Measurements from ENCODE around the gene PDE8B. TPM values are rescaled to one million over a fixed set of nuclear protein-coding genes. Genes with fewer than 3 reads are reported as not detected.

PDE8B gene
- total RNA-seq, 4 donors from 2014 or later: 0.16 to 1.3 (median 0.71) TPM; not detected in 1

DNA sequence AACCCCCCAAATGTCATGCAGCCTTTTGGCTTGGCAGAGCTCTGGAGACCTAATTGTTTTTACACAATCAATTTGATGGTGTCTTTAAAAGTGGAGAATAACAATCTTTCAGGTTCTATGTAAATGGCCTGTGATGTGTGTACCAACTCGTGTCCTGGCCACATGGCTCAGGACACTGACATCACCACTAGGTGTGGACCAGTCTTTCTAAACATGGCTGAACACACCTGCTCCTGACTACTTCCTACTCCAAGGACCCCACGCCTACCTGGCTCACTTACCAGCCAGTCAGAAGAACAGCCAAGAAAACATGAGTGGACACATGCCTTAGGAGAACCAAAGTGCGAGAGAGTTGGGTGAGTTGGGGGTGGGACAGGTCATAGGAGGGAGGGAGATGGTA lies 210.5 kb downstream of the PDE8B start:
- TF ChIP-seq CTCF (IDR thresholded peaks at IDR 0.05 in 4 of 5, conservative IDR thresholded peaks at IDR 0.05 in 1 of 5) (no peak), POLR2A (IDR thresholded peaks at IDR 0.05) (no peak)
- Histone ChIP-seq H3K9me3 (no peaks in the 10 kb centered on the region), H3K27me3 (no peaks in the 10 kb centered on the region), H3K4me1 (no peaks in the 10 kb centered on the region), H3K36me3 (peaks cover 0 to 7% of the 10 kb centered on the region in 2 donors), H3K27ac (no peak overlapping the region), H3K4me3 (no peak overlapping the region)
- DNase-seq: no peak
- intact Hi-C loops (cut with DNase I; ENCODE audit: low total_unique reads): no loop called here
- no peak for ATAC-seq
- in situ Hi-C loops (cut with MboI; ENCODE audit: low sequenced_read_pairs in 4 of 4): no loop called here

- Histone ChIP-seq H3K9me3 (no peaks in the 10 kb centered on the region), H3K36me3 (peaks cover 0 to 10% of the 10 kb centered on the region in 2 donors), H3K4me3 (no peak overlapping the region), H3K4me1 (no peaks in the 10 kb centered on the region), H3K27me3 (no peaks in the 10 kb centered on the region), H3K27ac (no peak overlapping the region)
- in situ Hi-C loops (cut with MboI; ENCODE audit: low sequenced_read_pairs in 4 of 4) (no loop called here), intact Hi-C loops (cut with DNase I; ENCODE audit: low total_unique reads) (no loop called here)
- no peak for TF ChIP-seq POLR2A (IDR thresholded peaks at IDR 0.05)
- TF ChIP-seq CTCF (IDR thresholded peaks at IDR 0.05 in 4 of 5, conservative IDR thresholded peaks at IDR 0.05 in 1 of 5): no peak
- DNase-seq (no peak), ATAC-seq (no peak)
Observed at GRCh38 chr5:77423022-77423750, 212.7 kb downstream of the PDE8B start.

DNA sequence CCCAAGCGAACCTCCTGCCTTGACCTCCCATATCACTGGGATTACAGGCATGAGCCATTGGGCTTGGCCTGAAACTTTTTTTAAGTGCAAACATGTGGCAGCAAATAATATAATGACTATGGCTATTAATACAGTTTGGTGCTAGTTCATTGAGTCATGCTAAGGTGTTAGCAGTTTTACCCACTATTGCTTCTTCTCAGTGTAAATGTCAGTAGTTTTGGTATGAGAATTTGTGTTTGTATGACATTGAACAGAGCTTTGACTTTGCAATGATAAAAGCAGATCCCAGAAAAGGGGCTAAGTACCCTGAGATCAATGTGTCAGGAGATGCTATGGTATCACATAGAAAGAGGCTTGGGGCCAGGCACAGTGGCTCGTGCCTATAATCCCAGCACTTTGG lies 214.4 kb downstream of the PDE8B start:
- no peaks in the 10 kb centered on the region for H3K4me1 ChIP-seq
- ATAC-seq: no peak
- peaks cover 0 to 13% of the 10 kb centered on the region in 2 donors for H3K36me3 ChIP-seq
- no peak overlapping the region for H3K27ac ChIP-seq
- no peaks in the 10 kb centered on the region for H3K27me3 ChIP-seq
- no peak overlapping the region for H3K4me3 ChIP-seq
- in situ Hi-C loops (cut with MboI; ENCODE audit: low sequenced_read_pairs in 4 of 4): no loop called here
- intact Hi-C loops (cut with DNase I; ENCODE audit: low total_unique reads): no loop called here
- H3K9me3 ChIP-seq: no peaks in the 10 kb centered on the region
- TF ChIP-seq CTCF (IDR thresholded peaks at IDR 0.05 in 4 of 5, conservative IDR thresholded peaks at IDR 0.05 in 1 of 5): no peak
- no peak for TF ChIP-seq POLR2A (IDR thresholded peaks at IDR 0.05)
- no peak for DNase-seq

DNA sequence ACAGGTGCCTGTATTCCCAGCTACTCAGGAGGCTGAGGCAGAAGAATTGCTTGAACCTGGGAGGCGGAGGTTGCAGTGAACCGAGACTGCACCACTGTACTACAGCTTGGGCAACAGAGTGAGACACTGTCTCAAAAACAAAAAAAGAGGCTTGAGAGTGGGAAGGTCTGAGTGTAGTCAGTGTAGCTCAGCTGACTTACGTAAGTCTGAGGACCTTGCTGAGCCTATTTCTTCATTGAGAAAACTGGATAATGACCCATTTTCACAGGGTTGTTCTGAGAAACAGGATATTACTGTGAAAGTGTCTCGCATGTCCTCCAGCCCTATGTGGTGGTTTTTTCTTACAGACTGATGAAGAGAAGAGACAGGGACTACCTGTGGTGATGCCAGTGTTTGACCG lies 214.9 kb downstream of the PDE8B start:
- in situ Hi-C loops (cut with MboI; ENCODE audit: low sequenced_read_pairs in 4 of 4): no loop called here
- Histone ChIP-seq H3K27me3 (no peaks in the 10 kb centered on the region), H3K4me3 (no peak overlapping the region), H3K4me1 (no peaks in the 10 kb centered on the region), H3K36me3 (peaks cover 0 to 18% of the 10 kb centered on the region in 2 donors), H3K27ac (no peak overlapping the region), H3K9me3 (no peaks in the 10 kb centered on the region)
- intact Hi-C loops (cut with DNase I; ENCODE audit: low total_unique reads): no loop called here
- ATAC-seq (no peak), DNase-seq (no peak)
- TF ChIP-seq CTCF (IDR thresholded peaks at IDR 0.05 in 4 of 5, conservative IDR thresholded peaks at IDR 0.05 in 1 of 5): no peak
- TF ChIP-seq POLR2A (IDR thresholded peaks at IDR 0.05): no peak

All from gastrocnemius medialis (tissue), 4 donors.